HEK293T (cell line): Measurements from ENCODE around the gene MMP20.

ENCODE experiments used
- CTCF ChIA-PET: fragments of 350-600 bp; formaldehyde crosslinking; extraction: SDS; loops from one replicate; lab custom pipeline; 2021; ENCODE audit warnings: antibody characterized with exemption, inconsistent platforms; lab: Yijun Ruan, JAX
- POLR2A ChIA-PET: fragments of 350-600 bp; formaldehyde crosslinking; extraction: SDS; loops from one replicate; lab custom pipeline; 2020; ENCODE audit warnings: antibody characterized with exemption, inconsistent platforms; lab: Yijun Ruan, JAX
- DNase-seq: peaks from one replicate; pipeline ENCODE4 v3.0.0; 2012; ENCODE audit warnings: mixed read lengths; ENCODE audit errors: extremely low spot score
- ARNT ChIP-seq: fragments of 450-650 bp; IDR thresholded peaks from 2 replicates; pipeline ENCODE4 v1.6.1; 2017; ENCODE audit warnings: mild to moderate bottlenecking
- BHLHE40 ChIP-seq: fragments of 450-650 bp; IDR thresholded peaks from 2 replicates; pipeline ENCODE4 v1.6.1; 2016; ENCODE audit warnings: mild to moderate bottlenecking, moderate library complexity, borderline replicate concordance
- CTBP1 ChIP-seq: fragments of 450-650 bp; IDR thresholded peaks from 2 replicates; pipeline ENCODE4 v1.6.1; 2016; ENCODE audit warnings: borderline replicate concordance
- ELF4 ChIP-seq: fragments of 450-650 bp; IDR thresholded peaks from 2 replicates; pipeline ENCODE4 v1.6.1; 2017; ENCODE audit warnings: antibody characterized with exemption
- FOXA1 ChIP-seq: fragments of 450-650 bp; IDR thresholded peaks from 2 replicates; pipeline ENCODE4 v1.6.1; 2016; ENCODE audit warnings: mild to moderate bottlenecking
- FOXK2 ChIP-seq: fragments of 450-650 bp; IDR thresholded peaks from 2 replicates; pipeline ENCODE4 v1.6.1; 2016; ENCODE audit warnings: mild to moderate bottlenecking
- FOXM1 ChIP-seq: fragments of 450-650 bp; IDR thresholded peaks from 2 replicates; pipeline ENCODE4 v1.6.1; 2017; ENCODE audit warnings: mild to moderate bottlenecking, borderline replicate concordance
- HDGF ChIP-seq: fragments of 450-650 bp; IDR thresholded peaks from 2 replicates; pipeline ENCODE4 v1.6.1; 2017; ENCODE audit warnings: antibody characterized with exemption, borderline replicate concordance
- L3MBTL2 ChIP-seq: fragments of 450-650 bp; conservative IDR thresholded peaks from 2 replicates; pipeline ENCODE4 v1.6.1; 2016; ENCODE audit warnings: mild to moderate bottlenecking
- LEF1 ChIP-seq: fragments of 450-650 bp; IDR thresholded peaks from 2 replicates; pipeline ENCODE4 v1.6.1; 2017; ENCODE audit warnings: mild to moderate bottlenecking, borderline replicate concordance
- NFRKB ChIP-seq: fragments of 450-650 bp; IDR thresholded peaks from 2 replicates; pipeline ENCODE4 v1.6.1; 2016; ENCODE audit warnings: mild to moderate bottlenecking, moderate library complexity
- PKNOX1 ChIP-seq: fragments of 450-650 bp; IDR thresholded peaks from 2 replicates; pipeline ENCODE4 v1.6.1; 2016
- SP1 ChIP-seq: fragments of 450-650 bp; IDR thresholded peaks from 2 replicates; pipeline ENCODE4 v1.6.1; 2017
- SUZ12 ChIP-seq: fragments of 450-650 bp; IDR thresholded peaks from 2 replicates; pipeline ENCODE4 v1.6.1; 2016; ENCODE audit warnings: mild to moderate bottlenecking
- TARDBP ChIP-seq: fragments of 450-650 bp; IDR thresholded peaks from 2 replicates; pipeline ENCODE4 v1.6.1; 2016
- ZNF384 ChIP-seq: fragments of 450-650 bp; IDR thresholded peaks from 2 replicates; pipeline ENCODE4 v1.6.1; 2016

MMP20 gene

GRCh38 chr11:102577182-102577581 lies 48.0 kb downstream of the MMP20 start:
- CTCF ChIA-PET: no interaction called here
- no peak for DNase-seq
- POLR2A ChIA-PET: no interaction called here

GRCh38 chr11:102576350-102576749 lies 48.8 kb downstream of the MMP20 start:
- TF ChIP-seq TARDBP (no peak), ELF4 (no peak), FOXA1 (no peak), HDGF (no peak), SUZ12 (no peak), CTBP1 (no peak), ZNF384 (no peak), NFRKB (no peak), L3MBTL2 (no peak)
- ChIA-PET POLR2A (no interaction called here), CTCF (no interaction called here)

More at GRCh38 chr11:102577182-102577581, 48.0 kb downstream of the MMP20 start:
- TF ChIP-seq LEF1: no peak
- no peak for TF ChIP-seq PKNOX1
- no peak for TF ChIP-seq ELF4
- TF ChIP-seq TARDBP: no peak
- TF ChIP-seq SUZ12: no peak
- TF ChIP-seq NFRKB: no peak
- no peak for TF ChIP-seq L3MBTL2

GRCh38 chr11:102575012-102575411 lies 50.1 kb downstream of the MMP20 start:
- ChIA-PET POLR2A (no interaction called here), CTCF (no interaction called here)
- no peak for DNase-seq
- TF ChIP-seq FOXA1 (no peak), ARNT (no peak), SUZ12 (no peak), ZNF384 (no peak), L3MBTL2 (no peak), ELF4 (no peak), PKNOX1 (no peak), FOXM1 (no peak), SP1 (no peak), LEF1 (no peak), TARDBP (no peak), FOXK2 (no peak), HDGF (no peak), BHLHE40 (no peak), CTBP1 (no peak), NFRKB (no peak)

More at GRCh38 chr11:102576350-102576749, 48.8 kb downstream of the MMP20 start:
- DNase-seq: no peak

- ChIA-PET CTCF (no interaction called here), POLR2A (no interaction called here)
- DNase-seq: no peak
- TF ChIP-seq HDGF (no peak), ELF4 (no peak), SUZ12 (no peak), L3MBTL2 (no peak)
These were observed 51.3 kb downstream of the MMP20 start for GRCh38 chr11:102573851-102574250.

- DNase-seq: no peak
- CTCF ChIA-PET: interaction anchor here (0.8 to 1.1 kb wide), 2 partner anchors 74 to 94 kb away, joined by 3 to 6 read pairs; no protein-coding TSS in a partner anchor
- POLR2A ChIA-PET: no interaction called here
- TF ChIP-seq HDGF: no peak
- no peak for TF ChIP-seq CTBP1
- TF ChIP-seq PKNOX1: no peak
- no peak for TF ChIP-seq ARNT
These were observed 52.4 kb downstream of the MMP20 start for GRCh38 chr11:102572554-102573220.

GRCh38 chr11:102568851-102569250 lies 56.3 kb downstream of the MMP20 start:
- CTCF ChIA-PET: interaction anchor here (0.9 kb wide), 1 partner anchor 24 kb away, joined by 3 read pairs; no protein-coding TSS in a partner anchor
- POLR2A ChIA-PET: no interaction called here
- TF ChIP-seq LEF1 (no peak), FOXM1 (no peak), SP1 (no peak), PKNOX1 (no peak), ELF4 (no peak), ZNF384 (no peak), BHLHE40 (no peak), L3MBTL2 (no peak), FOXA1 (no peak), NFRKB (no peak), FOXK2 (no peak), CTBP1 (no peak), TARDBP (no peak), ARNT (no peak), HDGF (no peak), SUZ12 (no peak)
- no peak for DNase-seq
